Measurements from ENCODE around the gene MT2A.

The MT2A gene

GRCh38 chr16:56641166-56641565 lies 32.8 kb downstream of the MT2A start:
- no peak overlapping the region for H3K4me3 ChIP-seq (ENCODE audit: low read depth, low read length)
- H3K36me3 ChIP-seq (ENCODE audit: control insufficient read depth, insufficient read depth, low read length): no peaks in the 10 kb centered on the region
- H3K27me3 ChIP-seq (ENCODE audit: control insufficient read depth, insufficient read depth, low read length): peaks cover 100% of the 10 kb centered on the region
- no peaks in the 10 kb centered on the region for H3K9me3 ChIP-seq (ENCODE audit: control insufficient read depth, insufficient read depth, low read depth, low read length)
- H3K4me1 ChIP-seq (ENCODE audit: control insufficient read depth, insufficient read depth, low read length): peaks cover 16% of the 10 kb centered on the region
- no peak overlapping the region for H3K27ac ChIP-seq (ENCODE audit: low read depth, low read length)
- H3K9ac ChIP-seq (ENCODE audit: low read length): no peak overlapping the region

GRCh38 chr16:56643080-56643778 lies 34.8 kb downstream of the MT2A start:
- H3K9me3 ChIP-seq (ENCODE audit: control insufficient read depth, insufficient read depth, low read depth, low read length): no peaks in the 10 kb centered on the region
- peak overlapping the region; percentile 48 for H3K4me3 ChIP-seq (ENCODE audit: low read depth, low read length)
- H3K4me1 ChIP-seq (ENCODE audit: control insufficient read depth, insufficient read depth, low read length): peaks cover 19% of the 10 kb centered on the region
- H3K9ac ChIP-seq (ENCODE audit: low read length): no peak overlapping the region
- no peaks in the 10 kb centered on the region for H3K36me3 ChIP-seq (ENCODE audit: control insufficient read depth, insufficient read depth, low read length)
- H3K27me3 ChIP-seq (ENCODE audit: control insufficient read depth, insufficient read depth, low read length): peaks cover 100% of the 10 kb centered on the region
- H3K27ac ChIP-seq (ENCODE audit: low read depth, low read length): no peak overlapping the region

- Histone ChIP-seq H3K4me3 (ENCODE audit: low read depth, low read length) (peak overlapping the region; percentile 48), H3K4me1 (ENCODE audit: control insufficient read depth, insufficient read depth, low read length) (peaks cover 16% of the 10 kb centered on the region), H3K27ac (ENCODE audit: low read depth, low read length) (no peak overlapping the region), H3K9me3 (ENCODE audit: control insufficient read depth, insufficient read depth, low read depth, low read length) (no peaks in the 10 kb centered on the region), H3K36me3 (ENCODE audit: control insufficient read depth, insufficient read depth, low read length) (no peaks in the 10 kb centered on the region), H3K9ac (ENCODE audit: low read length) (no peak overlapping the region), H3K27me3 (ENCODE audit: control insufficient read depth, insufficient read depth, low read length) (peaks cover 100% of the 10 kb centered on the region)
Measured at GRCh38 chr16:56643833-56644232, 35.4 kb downstream of the MT2A start.

- H3K4me3 ChIP-seq (ENCODE audit: low read depth, low read length): no peak overlapping the region
- H3K9me3 ChIP-seq (ENCODE audit: control insufficient read depth, insufficient read depth, low read depth, low read length): no peaks in the 10 kb centered on the region
- H3K27ac ChIP-seq (ENCODE audit: low read depth, low read length): no peak overlapping the region
- H3K4me1 ChIP-seq (ENCODE audit: control insufficient read depth, insufficient read depth, low read length): peaks cover 14% of the 10 kb centered on the region
- H3K9ac ChIP-seq (ENCODE audit: low read length): no peak overlapping the region
- H3K36me3 ChIP-seq (ENCODE audit: control insufficient read depth, insufficient read depth, low read length): no peaks in the 10 kb centered on the region
- H3K27me3 ChIP-seq (ENCODE audit: control insufficient read depth, insufficient read depth, low read length): peaks cover 100% of the 10 kb centered on the region
Measured at GRCh38 chr16:56645311-56645710, 36.9 kb downstream of the MT2A start.

GRCh38 chr16:56645838-56646237 lies 37.5 kb downstream of the MT2A start:
- Histone ChIP-seq H3K36me3 (ENCODE audit: control insufficient read depth, insufficient read depth, low read length) (no peaks in the 10 kb centered on the region), H3K27me3 (ENCODE audit: control insufficient read depth, insufficient read depth, low read length) (peaks cover 99% of the 10 kb centered on the region), H3K9me3 (ENCODE audit: control insufficient read depth, insufficient read depth, low read depth, low read length) (no peaks in the 10 kb centered on the region), H3K9ac (ENCODE audit: low read length) (no peak overlapping the region), H3K4me1 (ENCODE audit: control insufficient read depth, insufficient read depth, low read length) (peaks cover 14% of the 10 kb centered on the region), H3K4me3 (ENCODE audit: low read depth, low read length) (no peak overlapping the region), H3K27ac (ENCODE audit: low read depth, low read length) (no peak overlapping the region)

GRCh38 chr16:56647641-56648431 lies 39.5 kb downstream of the MT2A start:
- Histone ChIP-seq H3K4me3 (ENCODE audit: low read depth, low read length) (peak overlapping the region; percentile 27; the same call in 1 of the 2 replicates), H3K27me3 (ENCODE audit: control insufficient read depth, insufficient read depth, low read length) (peaks cover 99% of the 10 kb centered on the region), H3K9me3 (ENCODE audit: control insufficient read depth, insufficient read depth, low read depth, low read length) (no peaks in the 10 kb centered on the region), H3K27ac (ENCODE audit: low read depth, low read length) (no peak overlapping the region), H3K4me1 (ENCODE audit: control insufficient read depth, insufficient read depth, low read length) (peaks cover 12% of the 10 kb centered on the region), H3K36me3 (ENCODE audit: control insufficient read depth, insufficient read depth, low read length) (no peaks in the 10 kb centered on the region), H3K9ac (ENCODE audit: low read length) (no peak overlapping the region)

GRCh38 chr16:56649271-56649670 lies 40.9 kb downstream of the MT2A start:
- H3K27ac ChIP-seq (ENCODE audit: low read depth, low read length): no peak overlapping the region
- H3K36me3 ChIP-seq (ENCODE audit: control insufficient read depth, insufficient read depth, low read length): no peaks in the 10 kb centered on the region
- no peaks in the 10 kb centered on the region for H3K9me3 ChIP-seq (ENCODE audit: control insufficient read depth, insufficient read depth, low read depth, low read length)
- H3K4me1 ChIP-seq (ENCODE audit: control insufficient read depth, insufficient read depth, low read length): peaks cover 4% of the 10 kb centered on the region
- H3K4me3 ChIP-seq (ENCODE audit: low read depth, low read length): no peak overlapping the region
- peaks cover 89% of the 10 kb centered on the region for H3K27me3 ChIP-seq (ENCODE audit: control insufficient read depth, insufficient read depth, low read length)
- no peak overlapping the region for H3K9ac ChIP-seq (ENCODE audit: low read length)

- no peak overlapping the region for H3K27ac ChIP-seq (ENCODE audit: low read depth, low read length)
- peaks cover 84% of the 10 kb centered on the region for H3K27me3 ChIP-seq (ENCODE audit: control insufficient read depth, insufficient read depth, low read length)
- H3K9ac ChIP-seq (ENCODE audit: low read length): no peak overlapping the region
- H3K4me3 ChIP-seq (ENCODE audit: low read depth, low read length): no peak overlapping the region
- H3K4me1 ChIP-seq (ENCODE audit: control insufficient read depth, insufficient read depth, low read length): peaks cover 4% of the 10 kb centered on the region
- no peaks in the 10 kb centered on the region for H3K36me3 ChIP-seq (ENCODE audit: control insufficient read depth, insufficient read depth, low read length)
- H3K9me3 ChIP-seq (ENCODE audit: control insufficient read depth, insufficient read depth, low read depth, low read length): no peaks in the 10 kb centered on the region
Measured at GRCh38 chr16:56649820-56650219, 41.4 kb downstream of the MT2A start.

- Histone ChIP-seq H3K9me3 (ENCODE audit: control insufficient read depth, insufficient read depth, low read depth, low read length) (no peaks in the 10 kb centered on the region), H3K4me3 (ENCODE audit: low read depth, low read length) (no peak within 1 kb of the TSS), H3K27ac (ENCODE audit: low read depth, low read length) (no peak within 1 kb of the TSS), H3K36me3 (ENCODE audit: control insufficient read depth, insufficient read depth, low read length) (no peaks in the 10 kb centered on the region), H3K4me1 (ENCODE audit: control insufficient read depth, insufficient read depth, low read length) (peaks cover 4% of the 10 kb centered on the region), H3K27me3 (ENCODE audit: control insufficient read depth, insufficient read depth, low read length) (peaks cover 74% of the 10 kb centered on the region), H3K9ac (ENCODE audit: low read length) (no peak within 1 kb of the TSS)
Measured at GRCh38 chr16:56651586-56651985, 43.2 kb downstream of the MT2A start, which contains the start of gene MT1B. Gene MT1B (plus strand): TSS chr16:56651886. CDS start chr16:56651954, 68 bp downstream.

- Histone ChIP-seq H3K4me1 (ENCODE audit: control insufficient read depth, insufficient read depth, low read length) (peaks cover 2% of the 10 kb centered on the region), H3K27me3 (ENCODE audit: control insufficient read depth, insufficient read depth, low read length) (peaks cover 63% of the 10 kb centered on the region), H3K9ac (ENCODE audit: low read length) (no peak overlapping the region), H3K4me3 (ENCODE audit: low read depth, low read length) (no peak overlapping the region), H3K9me3 (ENCODE audit: control insufficient read depth, insufficient read depth, low read depth, low read length) (no peaks in the 10 kb centered on the region), H3K36me3 (ENCODE audit: control insufficient read depth, insufficient read depth, low read length) (no peaks in the 10 kb centered on the region), H3K27ac (ENCODE audit: low read depth, low read length) (no peak overlapping the region)
Measured at GRCh38 chr16:56652600-56652999, 44.2 kb downstream of the MT2A start.

- Histone ChIP-seq H3K27me3 (ENCODE audit: control insufficient read depth, insufficient read depth, low read length) (peaks cover 62% of the 10 kb centered on the region), H3K27ac (ENCODE audit: low read depth, low read length) (no peak overlapping the region), H3K4me3 (ENCODE audit: low read depth, low read length) (no peak overlapping the region), H3K9ac (ENCODE audit: low read length) (no peak overlapping the region), H3K36me3 (ENCODE audit: control insufficient read depth, insufficient read depth, low read length) (no peaks in the 10 kb centered on the region), H3K9me3 (ENCODE audit: control insufficient read depth, insufficient read depth, low read depth, low read length) (no peaks in the 10 kb centered on the region), H3K4me1 (ENCODE audit: control insufficient read depth, insufficient read depth, low read length) (peaks cover 4% of the 10 kb centered on the region; the same call in 1 of the 2 replicates)
Measured at GRCh38 chr16:56653218-56653617, 44.8 kb downstream of the MT2A start.

Measured in HUES6 (cell line).